HG02870 (cell line): ENCODE results near the gene ERBB4.

Experiments
- ATAC-seq: cut with Tn5 transposase; IDR thresholded peaks from one replicate; pipeline ENCODE4 v1.9.1; 2021; ENCODE audit warnings: mild to moderate bottlenecking, moderate library complexity; ENCODE audit not compliant: unreplicated experiment

Gene ERBB4

DNA sequence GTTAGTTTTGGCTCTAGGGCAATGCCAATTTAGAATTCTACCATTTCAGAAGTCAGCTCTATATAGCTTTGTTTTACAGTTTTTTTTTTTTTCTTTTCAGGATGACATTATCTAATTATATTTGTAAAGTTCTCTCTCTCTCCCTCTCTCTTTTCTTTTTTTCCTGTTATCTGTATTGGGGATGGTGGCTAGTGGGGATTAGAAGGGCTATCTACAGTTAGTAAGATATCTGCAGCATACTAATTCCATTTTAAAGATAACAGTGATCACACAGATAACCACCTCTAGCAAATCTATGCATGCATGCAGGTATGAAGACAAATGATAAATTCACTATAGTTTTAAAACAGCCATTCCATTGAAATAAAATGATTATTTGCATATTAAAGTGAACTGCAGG, 438.9 kb downstream of the ERBB4 start:
- no peak for ATAC-seq

DNA sequence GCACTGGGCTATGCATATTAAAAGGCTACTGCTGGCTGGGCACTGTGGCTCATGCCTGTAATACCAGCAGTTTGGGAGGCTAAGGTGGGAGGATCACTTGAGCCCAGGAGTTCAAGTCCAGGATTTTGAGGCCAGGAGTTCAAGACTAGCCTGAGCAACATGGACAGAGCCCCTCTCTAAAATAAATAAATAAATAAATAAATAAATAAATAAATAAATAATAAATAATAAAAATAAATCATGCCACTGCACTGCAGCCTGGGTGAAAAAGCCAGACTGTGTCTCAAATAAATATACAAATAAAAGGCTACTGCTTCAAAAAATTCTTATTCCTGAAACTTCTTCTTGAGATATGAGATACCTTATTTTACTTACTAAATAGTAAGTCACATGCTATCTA, 439.6 kb downstream of the ERBB4 start:
- no peak for ATAC-seq

DNA sequence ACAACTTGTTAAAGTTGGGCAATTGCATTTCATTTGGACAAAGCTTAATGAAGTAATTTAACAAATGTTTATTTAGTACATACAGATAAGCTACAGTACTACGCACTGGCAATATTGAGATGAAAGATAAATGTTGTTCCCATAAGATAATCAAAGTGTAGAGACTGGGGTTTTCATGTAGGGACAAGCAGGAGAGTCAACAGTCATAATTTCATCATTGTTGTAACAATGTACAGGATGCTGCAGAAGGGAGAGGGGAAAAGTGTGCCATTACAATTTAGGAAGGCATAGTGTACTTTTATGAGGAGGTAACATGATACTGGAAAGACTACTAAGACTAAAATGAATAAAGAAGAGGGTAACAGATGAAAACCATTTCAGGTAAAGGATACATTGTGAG, 441.6 kb downstream of the ERBB4 start:
- no peak for ATAC-seq

DNA sequence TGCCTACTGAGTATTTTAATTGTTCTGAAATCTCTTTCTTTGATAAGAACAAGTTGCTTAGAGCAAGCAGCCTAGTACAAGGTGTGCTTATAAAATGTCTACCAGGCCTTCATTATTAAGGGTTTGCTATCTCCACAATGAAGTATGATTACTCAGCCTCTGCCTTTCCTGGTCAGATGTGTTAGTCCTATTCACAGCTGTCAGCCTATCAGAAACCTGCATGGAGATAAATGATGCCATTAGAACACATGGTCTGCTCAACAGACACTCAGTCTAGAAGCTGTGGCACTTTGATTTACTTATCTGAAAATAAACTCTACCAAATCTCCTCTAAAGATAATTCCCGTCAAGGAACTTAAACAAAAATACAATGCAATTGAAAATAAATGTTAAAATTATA, 448.7 kb downstream of the ERBB4 start:
- ATAC-seq, result no peak

DNA sequence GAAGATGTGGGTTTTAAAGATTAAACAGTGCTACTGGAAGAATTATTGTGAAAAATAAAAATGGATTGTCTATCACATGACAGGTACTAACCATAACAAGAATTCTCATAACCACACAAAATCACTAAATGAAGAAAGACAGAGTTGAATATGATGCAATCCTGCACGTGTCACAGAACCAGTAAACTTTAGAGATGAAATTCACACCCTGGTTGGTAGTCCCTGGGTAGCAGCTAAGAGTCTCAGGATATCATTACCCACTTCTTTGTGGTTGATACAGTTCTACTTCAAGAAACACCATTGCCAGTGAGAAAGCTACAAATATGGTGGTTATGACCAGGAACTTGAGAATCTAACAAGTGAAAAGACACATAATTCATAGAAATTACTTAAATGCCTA, 450.2 kb downstream of the ERBB4 start:
- ATAC-seq, result no peak

DNA sequence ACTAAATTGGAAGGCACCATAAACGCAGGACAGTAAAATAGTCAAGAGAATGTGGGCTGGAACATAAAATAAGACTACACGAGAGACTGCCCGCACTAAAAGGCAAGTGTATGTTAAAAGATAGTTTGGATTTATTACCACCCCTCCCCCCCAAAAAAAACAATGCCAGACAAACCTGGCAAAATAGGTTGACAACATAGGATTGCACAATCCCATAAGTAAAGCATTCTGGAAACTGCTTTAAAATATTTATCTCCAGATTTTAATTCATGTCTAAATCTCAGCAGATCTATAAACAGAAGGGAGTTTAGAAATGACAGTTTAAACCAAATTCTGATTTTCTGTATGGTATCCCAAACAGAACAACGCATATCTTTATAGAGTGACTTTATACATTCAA, 455.1 kb downstream of the ERBB4 start:
- ATAC-seq, result no peak

DNA sequence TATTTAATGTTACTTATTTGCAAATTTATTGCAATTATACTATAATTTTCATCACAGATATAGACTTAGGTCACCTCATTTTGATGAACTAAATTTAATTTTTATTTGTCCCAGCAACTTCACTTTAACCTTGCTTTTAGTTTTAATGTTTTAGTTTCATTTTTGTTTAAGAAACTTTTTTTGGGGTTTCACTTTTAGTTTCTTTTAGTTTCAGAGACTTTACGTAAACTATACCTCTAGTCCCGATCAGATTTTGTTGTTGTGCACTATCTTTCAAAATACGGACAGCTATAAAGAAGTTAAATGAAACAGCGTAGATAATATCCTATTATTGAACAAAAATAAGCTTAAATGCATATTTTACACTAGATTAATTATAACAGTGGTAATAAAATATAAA, 460.5 kb downstream of the ERBB4 start:
- peak; percentile 65 for ATAC-seq

DNA sequence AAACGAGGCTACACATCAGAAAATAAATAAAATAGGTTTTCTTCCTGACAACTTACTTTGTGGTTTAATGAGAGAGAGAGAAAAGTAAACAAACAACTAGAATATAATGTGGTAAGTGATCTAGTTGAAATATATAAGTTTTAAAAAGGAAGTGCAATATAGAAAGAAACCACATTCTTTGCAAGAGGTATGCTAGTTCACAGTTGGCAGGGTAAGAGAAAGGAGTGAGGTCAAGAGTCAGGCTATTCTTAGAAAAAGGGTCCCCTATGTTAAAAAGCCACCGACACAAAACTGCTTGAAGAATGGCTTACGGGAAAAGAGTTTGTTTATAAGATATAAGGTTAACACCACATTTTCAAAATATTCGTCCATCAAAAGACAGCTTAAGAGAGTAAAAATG, 462.1 kb downstream of the ERBB4 start:
- peak; percentile 47 for ATAC-seq

DNA sequence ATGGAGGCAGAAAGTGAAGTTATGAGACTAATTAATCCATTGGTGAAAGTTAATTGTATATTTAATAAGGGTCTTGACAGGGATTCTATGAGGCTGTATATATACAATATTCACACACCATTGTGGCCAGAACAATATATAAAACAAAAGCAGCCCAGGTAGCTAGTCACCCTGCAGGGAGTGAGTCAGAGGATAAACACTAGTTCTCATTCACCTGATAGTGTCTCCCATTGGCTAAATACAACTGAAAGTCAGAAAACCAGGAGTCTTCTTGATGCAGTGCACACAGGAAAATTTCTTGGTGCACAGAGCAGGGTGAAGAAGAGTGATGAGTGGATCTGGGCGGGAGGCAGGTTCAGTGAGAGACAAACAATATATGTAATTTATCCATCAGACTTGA, 465.2 kb downstream of the ERBB4 start:
- no peak for ATAC-seq

DNA sequence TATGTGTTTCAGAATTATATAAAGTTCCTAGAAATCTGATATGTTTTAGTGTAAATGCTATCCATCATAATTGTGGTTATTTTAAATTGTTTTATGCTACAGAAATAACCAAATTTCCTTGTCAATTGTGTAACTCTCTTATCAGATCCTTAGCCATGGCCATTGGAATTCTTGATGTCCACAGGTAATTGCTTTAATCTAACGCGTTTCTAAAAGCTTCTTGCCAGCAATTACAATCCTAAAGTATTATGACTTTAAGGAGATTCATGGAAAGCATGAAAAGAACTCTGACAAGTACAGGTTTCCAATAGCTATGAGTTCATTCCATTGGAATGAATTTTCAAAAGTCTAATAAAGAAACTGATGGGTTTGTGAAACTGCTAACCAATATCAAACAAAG, 472.1 kb downstream of the ERBB4 start:
- ATAC-seq, result no peak

DNA sequence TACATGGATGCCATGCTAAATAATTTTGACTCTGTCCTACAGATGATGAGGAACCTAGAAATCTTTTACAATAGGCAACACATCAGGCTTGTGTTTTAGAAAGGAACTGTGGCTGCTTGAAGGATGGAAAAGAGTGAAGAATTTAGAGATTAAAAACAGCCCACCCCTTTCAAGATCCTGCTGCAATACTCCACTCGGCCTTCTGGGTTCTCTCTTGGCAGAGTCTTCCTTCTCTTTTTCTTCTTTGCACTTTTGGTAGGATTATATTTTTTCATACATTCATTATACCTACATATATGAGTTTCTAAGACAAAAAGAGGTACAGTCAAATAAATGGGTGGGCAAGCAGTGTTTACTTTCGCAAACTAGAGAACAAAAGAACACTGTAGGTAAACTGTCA, 474.3 kb downstream of the ERBB4 start:
- ATAC-seq, result no peak

DNA sequence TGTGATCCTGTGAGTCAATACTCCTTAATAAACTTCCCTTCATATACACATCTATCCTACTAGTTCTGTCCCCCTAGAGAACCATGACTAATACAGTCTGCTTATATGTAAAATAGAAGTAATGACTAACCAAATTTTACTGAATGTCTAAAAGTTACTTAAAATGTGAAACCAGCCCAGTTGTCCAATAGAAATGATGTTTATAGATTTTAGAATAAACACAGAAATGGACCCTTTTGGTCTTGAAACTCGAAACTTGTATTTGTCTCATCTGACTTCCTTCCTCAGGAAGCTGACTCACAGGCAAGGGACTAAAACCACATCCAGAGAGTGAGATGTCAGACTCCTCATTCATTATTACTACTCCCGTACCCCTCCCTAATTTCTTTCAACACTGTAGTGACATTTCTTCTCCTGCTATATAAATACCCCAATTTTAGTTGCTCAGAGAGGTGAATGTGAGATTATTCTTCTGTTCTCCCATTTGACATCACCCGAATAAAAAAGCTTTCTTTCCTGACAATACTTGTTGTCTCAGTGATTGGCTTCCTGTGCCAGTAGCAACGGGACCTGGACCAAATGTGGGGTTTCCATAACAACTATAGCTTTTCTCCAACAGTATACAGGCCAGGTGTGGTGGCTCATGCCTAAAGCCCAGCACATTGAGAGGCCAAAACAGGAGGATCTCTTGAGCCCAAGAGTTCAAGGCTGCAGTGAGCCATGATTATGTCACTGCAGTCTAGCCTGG, 486.0 kb downstream of the ERBB4 start:
- ATAC-seq, result peak; percentile 58

DNA sequence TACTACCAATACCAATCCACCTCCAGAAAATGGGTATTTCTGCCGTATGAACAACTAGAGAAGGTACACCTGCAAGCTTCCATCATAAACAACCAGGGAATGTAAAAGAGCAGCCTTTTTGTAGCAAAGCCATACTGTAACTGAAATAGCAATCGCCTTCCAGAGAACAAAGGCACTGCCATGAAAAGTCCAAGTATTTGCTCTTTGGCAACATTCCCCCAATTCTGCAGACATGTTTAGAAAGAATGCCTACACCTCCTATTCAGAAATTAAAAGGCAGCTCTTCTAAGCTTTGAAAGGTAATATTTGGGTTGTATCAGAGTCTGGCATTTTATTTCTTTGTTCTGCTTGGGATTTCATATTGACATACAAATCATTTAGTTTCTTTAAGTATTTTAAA, 487.7 kb downstream of the ERBB4 start:
- no peak for ATAC-seq

DNA sequence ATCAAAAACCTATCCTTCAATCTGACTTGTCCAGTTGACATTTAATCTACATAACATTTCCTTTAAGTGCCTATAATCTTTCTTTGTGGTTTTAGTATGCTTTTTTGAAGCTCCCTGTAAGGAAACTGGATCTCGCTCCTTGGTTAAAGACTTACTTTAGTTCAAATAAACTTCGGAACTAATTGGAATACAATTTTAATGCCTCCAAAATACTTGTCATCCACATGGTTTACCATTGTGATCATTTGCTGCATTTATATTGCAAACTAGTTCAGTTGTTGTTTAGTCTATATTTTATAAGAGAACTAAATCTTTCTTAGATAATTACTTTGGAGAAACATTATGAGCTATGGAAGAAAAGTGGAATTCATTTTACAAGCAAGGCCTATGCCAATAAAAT, 496.0 kb downstream of the ERBB4 start:
- no peak for ATAC-seq

DNA sequence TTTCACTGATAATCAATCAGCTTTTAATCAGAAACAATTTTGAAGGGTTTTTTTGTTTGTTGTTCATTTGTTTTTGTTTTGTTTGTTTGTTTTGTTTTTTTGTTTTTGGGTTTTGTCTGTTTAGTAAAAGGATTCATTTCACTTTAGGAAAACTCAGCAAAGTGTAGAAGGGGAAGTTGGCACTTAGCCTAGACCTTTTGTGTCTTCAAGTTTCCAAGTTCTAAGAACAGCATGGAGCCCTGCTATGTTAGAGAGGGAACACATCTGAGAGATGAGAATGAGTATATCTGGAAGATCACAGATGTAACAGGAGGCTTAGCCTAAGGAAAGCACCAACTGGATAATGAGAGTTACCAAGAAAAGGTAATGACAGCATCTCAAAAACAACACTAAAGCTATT, 501.5 kb downstream of the ERBB4 start:
- no peak for ATAC-seq

DNA sequence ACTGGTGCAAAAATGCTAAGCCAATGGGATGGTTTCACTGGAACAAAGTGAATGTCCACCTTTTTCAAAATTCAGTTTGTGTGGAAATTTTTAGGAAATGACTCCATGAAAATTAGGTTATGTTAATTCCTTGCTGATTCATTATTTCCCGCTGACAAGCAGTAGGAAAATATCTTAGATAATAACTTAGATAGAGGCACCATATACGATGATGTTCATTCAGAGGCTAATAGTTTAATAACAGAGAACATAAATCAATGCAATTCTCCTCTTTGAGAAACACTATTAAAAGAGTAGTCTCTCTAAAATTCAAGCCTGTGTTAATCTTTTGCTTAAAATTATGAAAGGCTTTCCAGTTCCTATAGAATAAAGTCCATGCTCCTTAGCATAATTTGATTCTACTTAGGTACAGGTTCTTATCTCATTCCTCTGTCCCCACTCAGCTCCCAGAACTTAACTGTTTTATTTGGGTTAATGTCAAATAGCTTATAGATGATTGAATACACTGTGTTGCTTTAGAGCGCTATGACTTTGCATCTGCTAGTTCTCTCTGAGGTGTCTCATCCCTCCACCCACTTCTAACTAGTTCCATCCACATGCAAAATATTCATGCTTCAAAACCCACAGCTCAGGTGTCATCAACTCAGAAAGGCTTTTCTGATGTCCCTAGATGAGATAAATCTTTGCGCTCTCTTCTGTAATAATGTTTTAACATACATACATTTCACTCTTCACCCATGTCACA, 503.6 kb downstream of the ERBB4 start:
- ATAC-seq, result no peak

DNA sequence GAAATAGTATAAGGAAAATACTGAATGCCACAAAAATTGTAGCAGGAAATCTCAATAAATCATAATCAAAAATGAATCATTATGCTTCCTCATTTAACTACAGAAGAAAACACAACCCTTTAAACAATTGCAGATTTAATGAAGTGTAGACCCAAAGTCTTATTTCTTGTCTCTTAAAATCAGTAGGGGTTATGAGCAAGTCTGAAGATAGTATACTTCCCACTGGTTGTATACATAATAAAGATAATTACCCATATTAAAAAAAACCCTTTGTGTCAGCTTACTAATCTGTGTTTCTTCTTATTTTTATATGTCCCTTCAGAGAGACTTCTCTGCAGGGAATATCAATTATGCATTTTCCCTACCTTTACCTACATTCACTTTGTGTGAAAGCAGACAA, 504.7 kb downstream of the ERBB4 start:
- ATAC-seq, result no peak

DNA sequence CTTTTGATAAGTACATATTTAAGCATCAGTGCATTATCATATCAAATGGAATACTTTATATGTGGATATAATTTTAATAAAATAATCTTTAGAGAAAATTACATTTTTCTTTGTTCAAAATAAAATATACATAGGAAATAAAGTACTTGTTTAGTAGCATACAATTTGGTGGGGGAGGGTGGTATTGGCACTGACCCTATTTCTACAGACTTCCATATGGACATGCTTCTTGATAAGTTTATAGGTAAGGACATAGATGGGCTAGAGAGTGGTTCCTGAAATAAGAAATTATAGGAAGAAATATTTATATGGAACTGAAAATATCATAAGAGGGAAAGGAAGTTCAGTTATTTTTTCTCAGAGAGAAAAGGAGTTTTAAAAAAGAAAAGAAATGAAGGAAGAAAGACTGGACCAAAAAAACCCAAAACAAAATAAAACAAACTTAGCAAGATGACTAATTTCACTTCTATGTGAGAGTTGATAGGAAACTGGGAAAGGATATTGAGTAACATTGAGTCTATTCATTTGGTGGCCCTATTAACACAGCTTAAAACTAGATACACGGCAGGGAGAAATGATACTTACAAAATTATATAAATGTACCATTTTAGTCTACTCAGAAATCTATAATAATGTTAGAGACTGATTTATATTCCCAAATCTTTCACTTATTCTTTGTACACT, 505.9 kb downstream of the ERBB4 start:
- no peak for ATAC-seq

DNA sequence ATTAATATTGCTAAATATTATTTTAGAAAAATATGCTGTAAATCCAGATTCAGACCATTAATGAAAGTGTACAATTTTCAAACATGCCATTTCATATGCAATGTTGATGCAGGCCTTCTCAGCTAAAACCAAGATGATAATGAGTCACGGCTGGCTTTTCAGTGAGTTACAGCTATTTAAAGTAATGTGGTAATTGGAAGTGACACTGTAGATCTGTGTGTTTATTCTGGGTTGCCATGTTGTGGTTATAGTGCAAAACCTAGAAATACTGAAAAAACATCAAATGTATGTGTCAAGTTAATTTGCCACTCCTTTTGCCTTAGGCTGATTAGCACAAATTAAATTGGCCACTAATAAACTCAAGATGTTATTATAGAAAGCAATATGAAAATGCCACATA, 506.6 kb downstream of the ERBB4 start:
- no peak for ATAC-seq

DNA sequence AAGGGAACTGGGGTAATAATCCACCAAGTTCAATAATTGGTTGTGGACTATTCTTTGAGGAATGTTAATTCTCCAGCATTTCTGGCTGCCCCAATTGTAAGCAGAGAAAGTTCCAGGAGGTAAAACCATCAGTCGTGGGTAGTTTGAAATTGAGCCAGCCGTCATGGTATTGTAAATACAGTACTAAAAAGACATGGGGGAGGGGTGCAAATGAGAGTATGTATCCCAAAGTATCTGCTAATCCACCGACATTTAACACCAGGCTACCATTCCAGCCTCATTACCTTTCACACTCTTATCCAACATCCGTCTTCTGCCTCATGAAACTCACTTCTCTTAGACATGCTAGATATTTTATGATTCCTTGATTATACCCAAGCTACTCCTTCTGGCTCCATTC, 507.9 kb downstream of the ERBB4 start:
- ATAC-seq, result no peak

DNA sequence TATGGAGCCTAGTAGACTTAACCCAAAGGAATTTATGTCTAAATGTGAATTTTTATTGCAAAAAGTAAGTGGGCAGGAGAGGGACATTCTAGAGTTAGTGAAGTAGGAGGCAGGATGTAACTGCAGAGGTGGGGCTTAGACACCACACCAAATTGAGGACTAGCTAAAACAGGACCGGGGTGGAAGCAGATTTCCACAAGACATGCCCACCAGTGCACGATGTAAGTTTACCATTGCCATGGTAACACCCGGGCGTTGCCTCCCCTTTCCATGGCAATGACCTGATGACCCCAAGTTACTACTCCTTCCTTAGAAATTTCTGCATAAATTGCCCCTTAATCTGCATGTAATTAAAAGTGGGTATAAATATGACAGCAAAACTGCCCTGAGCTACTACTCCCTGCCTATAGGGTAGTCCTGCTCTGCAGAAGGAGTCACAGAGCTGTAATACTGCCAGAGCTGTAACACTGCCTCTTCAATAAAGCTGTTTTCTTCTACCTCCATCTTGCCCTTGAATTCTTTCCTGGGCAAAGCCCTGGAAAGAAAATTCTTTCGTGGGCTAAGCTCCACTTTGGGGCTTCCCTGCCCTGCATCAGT, 509.7 kb downstream of the ERBB4 start:
- no peak for ATAC-seq
